Measurements from ENCODE around the gene GLIS1.
"Not testable (repeated sequence)": the region's sequence is repeated elsewhere in the genome, so short reads cannot be mapped to it uniquely, and the experiment has no call there.

Gene GLIS1

GRCh38 chr1:53658489-53659230, 80.3 kb downstream of the GLIS1 start:
- no peak for TF ChIP-seq POLR2A (IDR thresholded peaks at IDR 0.05; ENCODE audit: low read depth, low read length)
- FAIRE-seq (no peak), DNase-seq (ENCODE audit: insufficient read length, low spot score) (no peak)

GRCh38 chr1:53657891-53658396, 81.0 kb downstream of the GLIS1 start:
- FAIRE-seq (no peak), DNase-seq (ENCODE audit: insufficient read length, low spot score) (no peak)
- no peak for TF ChIP-seq POLR2A (IDR thresholded peaks at IDR 0.05; ENCODE audit: low read depth, low read length)

- DNase-seq (ENCODE audit: insufficient read length, low spot score) (no peak), FAIRE-seq (no peak)
- no peak for TF ChIP-seq POLR2A (IDR thresholded peaks at IDR 0.05; ENCODE audit: low read depth, low read length)
These were observed 81.5 kb downstream of the GLIS1 start for GRCh38 chr1:53657531-53657805.

GRCh38 chr1:53656747-53657530, 82.0 kb downstream of the GLIS1 start:
- no peak for FAIRE-seq
- DNase-seq (ENCODE audit: insufficient read length, low spot score): no peak
- no peak for TF ChIP-seq POLR2A (IDR thresholded peaks at IDR 0.05; ENCODE audit: low read depth, low read length)

DNA sequence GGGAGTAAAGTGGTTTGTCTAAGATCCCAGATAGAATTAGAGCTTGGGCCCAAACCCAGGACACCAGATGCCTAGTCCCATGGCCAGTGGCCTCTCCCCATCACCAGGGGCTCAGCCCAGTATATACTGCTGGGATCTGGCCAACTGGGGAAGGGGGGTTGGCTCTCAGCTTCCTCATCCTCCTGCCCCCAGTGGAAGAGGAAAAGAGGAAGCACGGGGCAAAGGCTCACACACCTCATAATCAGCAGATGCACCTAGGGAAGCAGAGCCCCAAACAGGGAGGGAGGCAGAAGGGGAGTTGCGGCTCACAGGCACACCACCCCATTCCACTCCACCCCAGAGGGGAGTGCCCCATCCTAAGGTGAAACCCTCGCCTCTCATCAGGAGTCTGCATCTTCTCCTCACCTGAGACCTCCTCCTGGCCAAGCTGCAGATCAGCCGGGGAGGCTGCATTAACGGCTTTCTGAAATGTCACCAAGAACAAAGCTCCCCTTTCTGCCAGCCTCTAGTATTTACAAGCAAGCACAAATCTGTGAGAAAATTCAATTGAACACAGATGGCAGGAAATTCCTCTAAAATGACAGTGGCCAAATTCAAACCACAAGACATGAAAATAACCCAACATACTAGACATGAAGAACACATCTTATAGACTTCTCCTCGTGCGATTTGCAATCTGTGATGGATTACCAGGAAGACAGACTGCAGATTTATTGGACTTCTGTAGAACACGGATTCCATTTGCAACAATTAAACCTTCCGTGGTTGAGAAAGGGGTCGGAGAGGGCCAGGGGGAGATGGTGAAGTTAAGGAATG, 82.8 kb downstream of the GLIS1 start:
- FAIRE-seq (no peak), DNase-seq (ENCODE audit: insufficient read length, low spot score) (no peak)
- no peak for TF ChIP-seq POLR2A (IDR thresholded peaks at IDR 0.05; ENCODE audit: low read depth, low read length)

GRCh38 chr1:53654216-53655210, 84.5 kb downstream of the GLIS1 start:
- DNase-seq (ENCODE audit: insufficient read length, low spot score): no peak
- no peak for TF ChIP-seq POLR2A (IDR thresholded peaks at IDR 0.05; ENCODE audit: low read depth, low read length)
- no peak for FAIRE-seq

GRCh38 chr1:53653631-53654030, 85.3 kb downstream of the GLIS1 start:
- FAIRE-seq: no peak
- DNase-seq (ENCODE audit: insufficient read length, low spot score): no peak
- no peak for TF ChIP-seq POLR2A (IDR thresholded peaks at IDR 0.05; ENCODE audit: low read depth, low read length)

- no peak for FAIRE-seq
- no peak for TF ChIP-seq POLR2A (IDR thresholded peaks at IDR 0.05; ENCODE audit: low read depth, low read length)
- no peak for DNase-seq (ENCODE audit: insufficient read length, low spot score)
These were observed 85.8 kb downstream of the GLIS1 start for GRCh38 chr1:53653200-53653575.

DNA sequence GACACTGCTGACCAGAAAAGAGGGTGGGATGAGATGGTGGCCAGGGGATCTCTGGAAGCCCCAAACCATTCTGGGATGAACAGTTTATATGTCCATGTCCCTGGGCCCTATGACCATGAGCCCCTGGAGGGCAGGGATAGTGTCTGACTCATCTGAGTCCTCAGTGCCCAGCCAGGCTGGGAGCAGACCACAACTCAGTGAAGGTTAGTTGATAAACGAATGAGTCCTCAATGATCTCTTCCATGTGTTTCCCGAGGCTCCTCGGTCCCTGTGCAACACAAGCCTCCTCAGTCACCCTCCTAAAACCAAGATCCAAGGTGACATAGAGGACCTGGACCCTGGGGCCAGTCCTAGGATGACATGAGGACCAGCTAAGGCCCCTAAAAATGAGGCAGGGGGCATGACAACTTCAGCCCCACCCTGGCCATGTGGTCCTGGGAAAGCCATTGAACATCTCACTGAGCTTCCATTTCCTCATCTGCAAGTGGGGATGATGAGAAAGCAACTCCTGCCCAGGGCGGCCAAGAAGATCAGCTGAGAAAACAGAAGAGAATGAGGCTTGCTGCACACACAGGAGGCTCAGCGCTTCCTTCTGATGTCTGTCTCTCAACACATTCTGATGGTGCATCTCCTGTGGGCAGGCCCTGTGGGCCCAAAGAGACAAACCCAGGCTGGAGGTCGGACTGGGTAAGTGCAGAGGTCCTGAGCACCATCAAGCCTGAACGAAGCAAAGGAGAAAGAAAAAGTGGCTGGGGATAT, 86.3 kb downstream of the GLIS1 start:
- FAIRE-seq: no peak
- TF ChIP-seq POLR2A (IDR thresholded peaks at IDR 0.05; ENCODE audit: low read depth, low read length): no peak
- no peak for DNase-seq (ENCODE audit: insufficient read length, low spot score)

DNA sequence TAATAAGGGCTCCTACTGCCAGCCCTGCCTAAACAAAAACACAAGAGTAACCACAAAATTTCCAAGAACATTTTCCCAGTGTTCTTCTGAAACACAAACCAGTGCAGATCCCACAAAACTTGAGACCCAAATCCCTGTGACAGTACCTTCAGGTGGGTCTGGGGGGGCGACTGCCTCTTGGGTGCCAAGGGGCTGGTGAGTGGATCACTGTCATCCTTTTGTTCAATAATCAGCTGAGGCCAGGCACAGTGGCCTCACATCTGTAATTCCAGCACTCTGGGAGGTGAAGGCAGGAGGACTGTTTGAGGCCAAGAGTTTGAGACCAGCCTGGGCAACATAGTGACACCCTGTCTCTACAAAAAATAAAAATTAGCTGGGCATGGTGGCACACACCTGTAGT, 87.6 kb downstream of the GLIS1 start:
- no peak for TF ChIP-seq POLR2A (IDR thresholded peaks at IDR 0.05; ENCODE audit: low read depth, low read length)
- DNase-seq (ENCODE audit: insufficient read length, low spot score): no peak

DNA sequence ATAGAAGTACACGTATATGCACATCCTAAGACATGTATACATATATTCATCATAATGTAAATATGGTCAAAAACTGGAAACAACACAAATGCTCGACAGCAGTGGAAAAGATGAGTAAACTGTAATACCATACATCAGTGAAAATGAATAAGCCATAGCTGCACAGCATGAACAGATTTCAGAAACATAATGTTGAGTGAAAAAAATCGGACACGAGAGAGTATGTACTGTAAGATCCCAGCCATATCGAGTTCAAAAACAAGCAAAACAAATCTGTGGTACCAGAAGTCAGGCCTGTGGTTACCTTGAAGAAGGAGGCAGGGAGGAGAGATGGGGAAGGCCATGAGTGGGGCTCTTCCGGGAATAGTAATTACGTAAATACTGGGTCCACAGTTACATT, 90.4 kb downstream of the GLIS1 start:
- no peak for FAIRE-seq
- TF ChIP-seq POLR2A (IDR thresholded peaks at IDR 0.05; ENCODE audit: low read depth, low read length): no peak

More for the DNA sequence above, 87.6 kb downstream of the GLIS1 start:
- no peak for FAIRE-seq

DNA sequence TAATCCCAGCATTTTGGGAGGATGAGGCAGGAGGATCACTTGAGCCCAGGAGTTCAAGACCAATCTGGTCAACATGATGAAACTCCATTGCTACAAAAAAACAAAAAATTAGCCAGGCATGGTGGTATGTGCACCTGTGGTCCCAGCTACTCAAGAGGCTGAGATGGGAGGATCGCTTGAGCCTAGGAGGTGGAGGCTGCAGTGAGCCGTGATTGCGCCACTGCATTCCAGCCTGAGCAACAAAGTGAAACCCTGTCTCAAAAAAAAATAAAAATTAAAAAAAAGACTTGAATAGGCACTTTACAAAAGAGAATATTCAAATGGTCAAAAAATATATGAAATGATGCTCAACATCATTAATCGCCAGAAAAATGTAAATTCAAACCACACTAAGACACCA, 91.0 kb downstream of the GLIS1 start:
- FAIRE-seq; DNase-seq (ENCODE audit: insufficient read length, low spot score): not testable (repeated sequence)

More for the DNA sequence above, 90.4 kb downstream of the GLIS1 start:
- DNase-seq (ENCODE audit: insufficient read length, low spot score): no peak

All from H54 (cell line).